Measurements from ENCODE around the gene ZBTB25.

The ZBTB25 gene

DNA sequence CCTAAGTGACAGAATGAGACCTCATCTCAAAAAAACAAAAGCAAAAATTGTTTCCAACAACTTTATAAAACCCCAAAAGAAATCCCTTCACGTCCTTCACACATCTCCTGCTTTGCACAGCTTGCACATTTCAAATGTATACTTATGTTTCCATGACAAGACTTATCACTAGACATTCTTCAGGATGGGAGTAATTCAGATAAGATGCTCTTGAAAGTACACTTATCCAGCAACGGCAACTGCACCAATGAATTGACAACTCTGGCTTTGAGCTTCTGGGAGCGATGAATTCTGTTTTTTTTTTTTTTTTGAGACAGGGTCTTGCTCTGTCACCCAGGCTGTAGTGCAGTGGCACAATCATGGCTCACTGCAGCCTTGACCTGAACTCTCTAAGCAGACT is 69.1 kb downstream of the ZBTB25 start:
- DNase-seq = no peak

GRCh38 chr14:64423987-64424386 is 79.7 kb downstream of the ZBTB25 start:
- DNase-seq = no peak

DNA sequence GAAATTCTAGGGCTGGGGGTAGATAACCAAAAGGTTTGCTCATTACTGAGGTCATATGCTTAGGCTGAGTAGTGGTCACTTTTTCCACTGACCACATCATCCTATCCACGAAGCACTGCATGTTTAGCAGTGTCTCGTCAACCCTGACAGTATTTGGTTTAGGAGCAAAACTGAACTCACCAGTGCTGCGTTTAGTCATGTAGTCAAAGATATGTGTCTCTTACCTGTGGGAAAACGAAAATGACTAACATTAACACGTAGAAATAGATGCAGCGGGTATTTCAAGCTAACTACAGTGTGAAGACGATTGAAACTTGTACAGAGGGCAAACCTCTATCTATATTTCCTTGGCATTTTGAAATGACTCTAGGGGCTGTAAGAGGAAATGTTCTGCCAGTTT is 80.9 kb downstream of the ZBTB25 start:
- DNase-seq = no peak

- no peak for DNase-seq
These were observed 81.6 kb downstream of the ZBTB25 start for GRCh38 chr14:64422005-64422404.

- DNase-seq = no peak
These were observed 82.5 kb downstream of the ZBTB25 start for GRCh38 chr14:64421166-64421565.

- DNase-seq = no peak
These were observed 84.6 kb downstream of the ZBTB25 start for GRCh38 chr14:64419003-64419402.

DNA sequence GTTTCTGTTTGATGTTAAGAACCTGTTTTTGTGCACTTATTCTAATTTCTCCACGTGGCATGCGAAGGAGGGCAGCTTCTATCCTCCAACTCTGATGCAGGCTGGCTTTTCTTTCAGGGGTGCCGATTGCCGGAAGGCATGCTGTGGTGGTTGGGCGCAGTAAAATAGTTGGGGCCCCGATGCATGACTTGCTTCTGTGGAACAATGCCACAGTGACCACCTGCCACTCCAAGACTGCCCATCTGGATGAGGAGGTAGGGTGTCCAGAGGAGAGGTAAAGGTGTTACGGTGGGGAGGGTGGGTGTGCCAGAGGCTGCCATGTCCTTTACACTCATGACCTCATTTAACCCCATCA is 85.9 kb downstream of the ZBTB25 start:
- DNase-seq = no peak

DNA sequence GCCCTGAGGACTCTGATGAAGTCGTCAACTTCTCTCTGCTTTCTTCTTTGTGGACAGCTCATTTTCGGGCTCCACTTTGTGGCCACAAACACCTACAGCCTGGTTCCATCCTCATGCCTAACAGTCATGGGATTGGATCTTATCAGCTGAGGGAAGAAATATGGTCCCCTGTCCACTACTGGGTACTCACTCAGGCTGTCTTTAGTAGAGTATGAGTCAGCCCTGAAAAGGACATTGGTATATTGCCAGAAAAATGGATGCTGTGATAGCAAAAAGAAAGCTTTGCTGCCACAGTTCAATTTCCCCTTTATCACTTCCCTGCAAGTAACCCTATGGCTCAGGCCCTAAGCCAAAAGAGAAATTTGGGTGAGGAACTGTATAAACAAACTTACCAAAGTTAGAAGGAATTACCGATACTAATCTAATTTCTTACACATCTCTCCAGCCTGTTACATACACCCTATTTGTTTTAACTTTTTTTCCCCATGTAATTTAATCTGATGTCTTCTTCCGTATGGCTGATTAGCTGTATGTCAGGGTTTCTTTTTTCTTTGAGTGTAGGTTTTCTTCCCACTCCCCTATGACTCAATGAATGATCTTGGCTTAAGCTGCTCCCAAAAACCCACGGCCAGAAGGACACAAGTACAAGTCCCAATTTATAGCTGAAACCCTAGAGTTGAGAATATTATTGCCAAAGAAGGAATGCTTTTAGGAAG is 86.4 kb downstream of the ZBTB25 start:
- no peak for DNase-seq

- no peak for DNase-seq
These were observed 87.2 kb downstream of the ZBTB25 start for GRCh38 chr14:64416348-64416932.

DNA sequence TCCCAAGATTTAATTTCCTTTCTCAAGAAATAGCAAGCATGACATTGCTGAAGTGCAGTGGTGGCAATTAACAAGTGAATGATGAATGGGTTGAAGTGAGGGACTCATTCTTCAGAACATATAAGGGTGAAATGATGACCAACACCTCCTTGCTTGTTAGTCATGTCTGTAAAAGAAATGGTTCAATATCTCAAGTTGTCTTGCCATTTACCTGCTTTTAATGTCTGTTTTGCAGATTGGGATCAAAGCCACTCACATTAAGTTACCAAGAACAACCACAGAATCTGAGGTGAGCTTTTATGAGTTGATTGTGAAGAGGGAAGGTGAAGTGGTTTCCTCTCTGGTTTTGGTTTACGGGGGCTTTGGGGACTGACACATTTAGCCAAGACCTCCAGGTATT is 91.4 kb downstream of the ZBTB25 start:
- DNase-seq = no peak

DNA sequence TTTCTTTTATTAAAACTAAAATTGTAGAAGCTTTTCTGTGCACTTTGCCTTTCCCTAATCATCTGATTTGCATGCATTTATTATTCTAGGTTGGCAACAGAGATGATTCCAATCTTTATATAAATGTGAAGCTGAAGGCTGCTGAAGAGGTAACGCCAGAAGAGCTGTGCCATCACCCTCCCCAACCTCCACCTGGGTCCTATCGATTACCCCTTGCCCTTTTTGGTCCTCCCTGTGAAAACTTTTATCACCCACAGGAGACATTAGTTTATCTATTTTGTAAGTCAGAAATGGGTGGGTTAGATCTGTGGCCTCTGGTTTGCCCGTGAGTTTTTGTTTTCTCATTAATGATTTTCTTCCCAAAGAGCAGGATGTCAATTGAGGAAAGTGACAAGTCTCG is 92.6 kb downstream of the ZBTB25 start:
- no peak for DNase-seq

GRCh38 chr14:64410084-64410774 is 93.4 kb downstream of the ZBTB25 start:
- no peak for DNase-seq

DNA sequence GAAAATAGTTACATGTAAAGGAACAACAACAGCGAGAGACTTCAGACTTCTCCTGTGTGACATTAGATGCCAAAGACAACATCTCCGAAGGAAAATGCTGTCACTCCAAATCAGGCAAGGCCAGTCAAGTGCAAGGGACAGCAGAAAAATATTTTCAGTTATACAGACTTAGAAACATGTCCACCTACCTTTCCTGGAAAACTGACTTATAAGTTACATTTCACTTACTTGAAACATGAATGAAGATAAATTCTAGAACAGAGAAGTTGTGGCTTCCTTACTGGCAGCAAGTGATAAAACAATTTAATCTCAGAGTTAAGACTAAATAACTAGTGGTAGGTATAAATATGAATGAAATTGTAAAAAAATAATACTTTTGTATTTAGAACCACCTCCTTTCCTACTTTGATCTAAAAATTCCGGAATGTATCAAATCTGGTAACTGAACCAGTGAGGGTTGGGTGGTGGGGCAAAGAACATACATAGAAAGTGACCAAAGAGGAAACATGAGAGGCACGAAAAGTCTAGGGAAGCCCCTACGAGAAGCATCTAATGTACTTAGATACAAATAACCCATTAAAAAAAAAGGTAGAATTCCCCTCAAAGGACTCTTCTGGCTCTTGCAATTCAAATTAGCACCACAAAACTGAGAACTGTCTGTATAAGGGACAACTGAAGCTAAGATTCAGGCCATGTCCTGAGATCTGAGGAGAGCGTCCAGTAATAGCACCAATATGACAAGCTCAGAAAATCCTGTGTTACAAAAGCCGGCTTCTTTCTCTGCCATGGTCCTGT is 94.3 kb downstream of the ZBTB25 start:
- no peak for DNase-seq

DNA sequence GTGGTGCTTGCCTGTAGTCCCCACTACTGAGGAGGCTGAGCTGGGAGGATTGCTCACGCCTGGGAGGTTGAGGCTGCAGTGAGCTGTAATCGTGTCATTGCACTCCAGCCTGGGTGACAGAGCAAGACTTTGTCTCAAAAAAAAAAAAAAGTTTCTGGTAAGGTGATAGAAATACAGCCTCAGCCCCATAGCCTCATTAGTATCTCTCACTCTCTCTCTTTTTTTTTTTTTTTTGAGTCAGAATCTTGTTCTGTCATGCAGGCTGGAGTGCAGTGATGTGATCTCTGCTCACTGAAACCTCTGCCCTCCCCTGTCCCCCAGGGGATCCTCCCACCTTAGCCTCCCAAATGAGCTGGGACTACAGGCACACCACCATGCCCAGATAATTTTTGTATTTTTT is 96.3 kb downstream of the ZBTB25 start:
- no peak for DNase-seq

DNA sequence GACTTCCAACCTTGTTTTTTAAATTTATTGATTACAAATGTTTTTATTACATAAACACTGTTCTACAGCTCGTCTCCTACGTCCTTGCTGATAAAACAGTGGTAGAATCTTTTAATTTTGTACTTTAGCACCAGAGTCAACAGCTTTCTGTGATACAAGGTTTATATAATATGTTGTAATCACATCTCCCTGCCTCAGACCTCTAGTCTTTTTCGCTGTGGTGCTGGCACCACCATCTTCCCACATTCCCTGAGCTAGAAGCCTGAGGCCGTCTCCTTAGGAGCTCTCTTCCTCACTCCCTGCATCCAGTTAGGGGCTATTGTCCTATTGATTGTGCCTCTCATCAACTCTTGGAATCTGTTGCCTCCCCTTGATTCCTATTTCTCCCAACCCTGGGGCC is 98.3 kb downstream of the ZBTB25 start:
- DNase-seq = no peak

GRCh38 chr14:64401949-64402348 is 101.7 kb downstream of the ZBTB25 start:
- no peak for DNase-seq

DNA sequence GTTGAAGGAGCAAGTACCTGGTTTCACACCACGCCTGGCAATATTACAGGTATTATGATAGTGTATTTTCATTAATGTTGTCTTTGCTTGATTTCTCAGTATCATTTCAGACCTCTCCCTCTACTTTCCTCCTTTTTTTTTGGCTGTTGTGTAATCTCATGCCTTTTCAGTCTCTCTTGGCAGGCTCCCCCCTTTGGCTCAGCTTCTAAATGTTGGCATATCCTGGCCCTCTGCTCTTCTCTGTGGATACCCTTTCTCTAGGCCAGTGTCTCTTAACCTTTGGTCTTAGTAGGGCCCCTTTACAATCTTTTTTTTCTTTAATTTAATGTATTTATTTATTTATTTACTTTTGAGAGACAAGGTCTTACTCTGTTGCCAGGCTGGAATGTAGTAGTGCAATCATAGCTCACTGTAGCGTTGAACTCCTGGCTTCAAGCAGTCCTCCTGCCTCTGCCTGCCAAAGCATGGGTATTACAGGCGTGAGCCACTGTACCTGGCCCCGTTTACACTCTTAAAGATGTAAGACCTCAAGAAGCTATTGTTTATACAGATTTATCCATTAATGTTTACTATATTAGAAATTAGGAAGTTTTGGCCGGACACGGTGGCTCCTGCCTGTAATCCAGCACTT is 102.7 kb downstream of the ZBTB25 start:
- DNase-seq = no peak

Data from NCI-H1694 (cell line).